Activated naive CD8-positive, alpha-beta T cell treated with anti-CD3 and anti-CD28 coated beads, Interleukin-2, amount 50 U/mL, for 24 hours (primary cell): ENCODE results near the gene MCC.
A peak's percentile ranks its signal among the peaks of the same experiment; 100 is the strongest.

Experiments used
- ATAC-seq: fragments of 150-1000 bp; cut with Tn5 transposase; one replicate; pipeline ENCODE4 v1.10.0; 2021
- DNase-seq: peaks from one replicate; pipeline ENCODE4 v3.0.0; 2021
- H3K27ac Mint-ChIP-seq: one replicate; pipeline ENCODE4 v1.8.0; 2021; ENCODE audit warnings: mild to moderate bottlenecking, mixed read lengths
- H3K27me3 Mint-ChIP-seq: one replicate; pipeline ENCODE4 v1.8.0; 2021; ENCODE audit warnings: mixed read lengths
- H3K36me3 Mint-ChIP-seq: one replicate; pipeline ENCODE4 v1.8.0; 2021; ENCODE audit warnings: low read depth, mixed read lengths
- H3K4me1 Mint-ChIP-seq: one replicate; pipeline ENCODE4 v1.8.0; 2021; ENCODE audit warnings: mixed read lengths
- H3K4me3 Mint-ChIP-seq: one replicate; pipeline ENCODE4 v1.8.0; 2021; ENCODE audit warnings: mild to moderate bottlenecking, moderate library complexity, mixed read lengths
- H3K9me3 Mint-ChIP-seq: one replicate; pipeline ENCODE4 v1.8.0; 2021; ENCODE audit warnings: mixed read lengths

The MCC gene

DNA sequence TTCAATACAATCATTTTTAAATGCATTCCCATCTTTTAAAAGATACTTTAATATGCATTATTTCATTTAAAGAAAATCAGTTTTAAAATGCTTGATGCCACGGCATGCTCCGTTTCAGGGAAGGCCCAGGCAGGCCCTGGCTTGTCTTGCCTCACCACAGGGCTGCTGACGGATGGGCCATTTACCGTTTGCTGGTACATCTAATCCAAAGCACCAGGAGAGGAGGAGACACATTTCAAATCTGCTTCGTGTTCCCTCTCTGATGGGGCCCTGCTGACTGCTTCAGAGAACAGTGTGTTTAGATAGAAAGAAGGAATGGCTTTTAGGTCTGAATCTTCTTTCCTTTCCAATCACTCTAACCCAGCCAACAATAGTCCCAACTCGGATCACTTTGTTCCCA, 326.4 kb downstream of the MCC start:
- H3K27ac Mint-ChIP-seq: no peak overlapping the region
- H3K4me1 Mint-ChIP-seq: peaks cover 16% of the 10 kb centered on the region
- no peaks in the 10 kb centered on the region for H3K36me3 Mint-ChIP-seq
- H3K27me3 Mint-ChIP-seq: no peaks in the 10 kb centered on the region
- ATAC-seq (no peak), DNase-seq (no peak)
- H3K4me3 Mint-ChIP-seq: no peak overlapping the region
- H3K9me3 Mint-ChIP-seq: no peaks in the 10 kb centered on the region

DNA sequence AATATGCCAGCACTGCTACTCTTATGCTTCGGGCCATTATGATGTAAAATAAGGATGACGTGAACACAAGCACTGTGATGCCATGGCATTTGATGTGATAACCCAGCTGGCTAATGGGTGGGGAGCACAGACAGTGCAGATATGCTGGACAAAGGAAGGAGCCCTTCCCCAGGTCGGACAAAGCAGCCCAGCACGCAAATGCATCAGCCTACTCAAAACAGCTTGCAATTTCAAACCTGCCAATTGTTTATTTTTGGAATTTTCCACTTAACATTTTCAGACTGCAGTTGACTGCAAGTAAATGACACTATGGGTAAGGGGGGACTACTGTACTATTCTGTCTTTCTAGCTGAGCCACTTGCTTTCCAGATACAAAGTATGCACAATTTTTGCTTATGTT, 330.4 kb downstream of the MCC start:
- ATAC-seq: no peak
- Mint-ChIP-seq H3K36me3 (no peaks in the 10 kb centered on the region), H3K4me1 (peaks cover 13% of the 10 kb centered on the region), H3K27ac (no peak overlapping the region), H3K27me3 (no peaks in the 10 kb centered on the region), H3K4me3 (no peak overlapping the region), H3K9me3 (no peaks in the 10 kb centered on the region)
- DNase-seq: no peak

DNA sequence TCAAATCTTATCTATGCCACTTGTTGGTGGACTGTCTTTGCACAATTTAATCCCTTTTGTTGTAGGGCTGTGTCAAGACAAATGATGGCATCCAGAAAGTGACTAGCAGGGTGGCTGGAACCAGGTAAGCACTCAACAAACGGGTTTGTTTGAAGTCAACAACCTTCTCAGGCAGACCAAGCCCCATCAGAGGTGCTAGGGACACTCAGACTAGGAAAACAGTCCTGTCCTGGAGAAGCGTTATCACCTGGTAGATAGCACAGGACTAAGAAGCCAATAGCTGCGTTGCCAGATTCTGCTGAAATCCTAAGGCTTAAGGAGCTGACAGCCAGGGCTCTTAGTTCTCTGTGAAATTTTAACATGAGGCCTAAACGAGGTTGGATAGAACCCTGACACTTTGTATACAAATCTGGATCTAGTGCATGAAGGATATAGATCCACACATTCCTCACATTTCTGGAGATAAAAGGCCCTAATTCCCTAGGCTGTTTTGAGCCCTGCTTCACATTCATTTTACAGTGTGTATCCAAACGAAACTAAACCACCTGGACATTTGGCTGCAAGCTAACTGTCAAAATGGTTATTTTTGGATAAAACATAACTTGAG, 331.9 kb downstream of the MCC start:
- Mint-ChIP-seq H3K27me3 (no peaks in the 10 kb centered on the region), H3K36me3 (no peaks in the 10 kb centered on the region), H3K4me3 (no peak overlapping the region), H3K27ac (no peak overlapping the region), H3K4me1 (peaks cover 9% of the 10 kb centered on the region), H3K9me3 (no peaks in the 10 kb centered on the region)
- ATAC-seq (no peak), DNase-seq (no peak)

DNA sequence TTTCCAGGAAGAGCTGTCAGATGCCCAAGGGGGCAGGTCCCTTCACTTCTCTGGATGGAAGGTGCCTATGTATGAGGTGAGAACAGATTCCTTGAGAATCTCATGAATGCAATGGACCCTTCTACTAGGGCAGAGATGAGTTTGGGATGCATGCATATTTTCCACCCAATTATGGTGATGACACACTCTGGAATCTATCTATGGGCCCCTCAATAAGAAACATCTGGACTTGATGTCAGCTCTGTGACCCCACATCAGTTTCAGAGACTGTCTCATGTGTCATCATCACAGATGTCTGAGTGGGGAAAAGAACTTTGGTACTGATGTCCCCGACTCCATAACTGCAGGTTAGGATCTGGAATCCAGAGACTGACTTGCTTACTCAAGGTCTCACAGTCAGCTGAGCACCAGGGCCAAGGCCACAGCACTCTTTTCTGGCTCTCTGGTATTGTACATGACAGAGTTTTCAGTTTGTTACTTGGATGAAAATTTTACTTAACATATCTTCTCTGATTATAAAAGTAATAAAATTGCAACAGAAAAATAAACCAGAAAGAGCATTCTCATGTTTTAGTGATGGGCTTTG, 334.6 kb downstream of the MCC start:
- no peak for DNase-seq
- H3K27ac Mint-ChIP-seq: no peak overlapping the region
- no peaks in the 10 kb centered on the region for H3K9me3 Mint-ChIP-seq
- no peak overlapping the region for H3K4me3 Mint-ChIP-seq
- H3K36me3 Mint-ChIP-seq: no peaks in the 10 kb centered on the region
- H3K27me3 Mint-ChIP-seq: no peaks in the 10 kb centered on the region
- peak; percentile 20 for ATAC-seq
- H3K4me1 Mint-ChIP-seq: peaks cover 9% of the 10 kb centered on the region

DNA sequence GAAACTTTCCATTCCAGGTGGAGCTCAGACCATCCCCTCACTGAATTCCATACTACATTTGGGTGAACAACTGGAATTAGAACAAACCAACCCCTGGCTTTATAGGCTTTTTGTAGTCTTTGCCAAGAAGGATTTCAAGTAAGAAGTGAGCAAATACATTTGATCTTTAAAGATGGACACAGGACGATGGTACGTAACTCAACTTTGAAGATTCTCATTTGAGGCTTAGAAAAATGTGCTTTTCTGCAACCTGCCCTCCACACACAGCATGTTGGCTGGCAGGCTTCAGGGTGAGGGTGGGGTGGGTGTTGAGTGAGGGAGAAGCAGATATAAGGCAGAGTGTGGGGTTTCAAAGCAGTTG, 335.9 kb downstream of the MCC start:
- Mint-ChIP-seq H3K36me3 (no peaks in the 10 kb centered on the region), H3K27ac (no peak overlapping the region), H3K9me3 (no peaks in the 10 kb centered on the region), H3K4me3 (no peak overlapping the region), H3K27me3 (no peaks in the 10 kb centered on the region), H3K4me1 (peaks cover 9% of the 10 kb centered on the region)
- ATAC-seq (no peak), DNase-seq (no peak)

DNA sequence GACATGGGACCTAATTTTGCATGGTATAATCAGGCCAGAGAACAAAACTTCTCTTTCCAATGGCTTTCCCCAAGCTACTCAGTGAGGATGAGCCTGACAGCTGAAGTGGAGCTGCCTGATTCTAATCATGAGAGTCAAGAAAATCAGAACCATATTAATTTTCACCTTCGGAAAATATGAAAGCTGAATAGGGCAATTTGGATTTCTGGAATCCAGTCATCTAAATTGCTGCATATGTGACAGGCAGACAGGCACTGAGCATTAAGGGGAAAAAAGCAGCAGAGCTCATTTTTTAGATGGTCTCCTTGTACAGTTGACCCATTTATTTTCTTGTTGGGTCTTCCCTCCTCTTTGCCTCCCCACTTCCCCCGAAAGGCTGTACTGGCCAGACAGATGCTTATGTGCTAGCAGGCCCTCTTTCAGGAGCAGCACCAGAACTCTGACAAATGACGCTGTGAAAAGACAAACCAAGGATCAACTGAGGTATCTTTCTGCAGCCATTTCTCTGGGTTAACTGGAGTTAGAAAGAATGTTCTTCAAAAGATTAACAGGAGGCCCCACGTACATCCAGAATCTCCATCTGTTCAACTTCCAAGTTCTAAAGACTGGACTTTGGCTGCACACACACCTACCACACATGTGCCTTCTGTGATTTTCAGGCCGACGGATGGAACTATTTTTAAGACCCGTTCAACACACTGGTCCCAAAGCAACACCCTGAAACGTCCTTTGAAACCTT, 336.4 kb downstream of the MCC start:
- Mint-ChIP-seq H3K9me3 (no peaks in the 10 kb centered on the region), H3K27ac (no peak overlapping the region), H3K36me3 (no peaks in the 10 kb centered on the region), H3K4me1 (peaks cover 9% of the 10 kb centered on the region), H3K4me3 (no peak overlapping the region), H3K27me3 (no peaks in the 10 kb centered on the region)
- no peak for ATAC-seq
- no peak for DNase-seq

DNA sequence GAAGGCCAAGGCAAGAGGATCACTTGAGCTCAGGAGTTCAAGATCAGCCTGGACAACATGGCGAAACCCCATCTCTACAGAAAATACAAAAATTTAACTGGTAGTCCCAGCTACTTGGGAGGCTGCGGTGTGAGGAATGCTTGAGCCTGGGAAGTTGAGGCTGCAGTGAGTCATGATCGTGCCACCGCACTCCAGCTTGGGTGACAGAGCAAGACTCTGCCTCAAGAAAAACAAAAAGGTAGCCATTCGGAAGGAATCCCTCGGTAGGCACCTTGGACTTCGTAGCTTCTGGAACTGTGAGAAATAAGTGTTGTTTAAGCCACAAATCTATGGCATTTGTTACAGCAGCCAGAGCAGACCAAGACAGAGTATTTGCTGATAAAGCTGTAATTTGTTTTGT, 337.4 kb downstream of the MCC start:
- Mint-ChIP-seq H3K4me1 (peaks cover 9% of the 10 kb centered on the region), H3K36me3 (no peaks in the 10 kb centered on the region), H3K9me3 (no peaks in the 10 kb centered on the region), H3K27ac (no peak overlapping the region), H3K27me3 (no peaks in the 10 kb centered on the region), H3K4me3 (no peak overlapping the region)
- ATAC-seq (no peak), DNase-seq (no peak)

DNA sequence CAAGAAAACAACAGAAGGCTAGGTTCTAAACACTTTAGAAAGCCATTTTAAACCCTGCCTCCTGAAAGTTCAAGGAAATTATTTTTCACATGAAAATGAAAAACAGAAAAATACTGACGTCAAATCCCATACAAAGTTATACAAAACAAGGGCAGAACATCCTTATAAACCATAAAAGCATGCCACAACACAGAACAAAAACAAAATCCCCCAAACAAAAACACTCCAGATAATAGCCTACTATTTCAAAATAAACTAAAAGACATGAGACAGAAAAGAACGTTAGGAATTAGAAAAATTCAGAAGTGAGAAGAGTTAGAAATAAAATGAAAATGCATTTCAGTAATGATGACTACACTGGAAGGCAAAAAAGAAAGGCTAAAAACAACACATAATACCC, 338.0 kb downstream of the MCC start:
- Mint-ChIP-seq H3K27me3 (no peaks in the 10 kb centered on the region), H3K4me1 (peaks cover 9% of the 10 kb centered on the region), H3K36me3 (no peaks in the 10 kb centered on the region), H3K4me3 (no peak overlapping the region), H3K9me3 (no peaks in the 10 kb centered on the region), H3K27ac (no peak overlapping the region)
- ATAC-seq (no peak), DNase-seq (no peak)

DNA sequence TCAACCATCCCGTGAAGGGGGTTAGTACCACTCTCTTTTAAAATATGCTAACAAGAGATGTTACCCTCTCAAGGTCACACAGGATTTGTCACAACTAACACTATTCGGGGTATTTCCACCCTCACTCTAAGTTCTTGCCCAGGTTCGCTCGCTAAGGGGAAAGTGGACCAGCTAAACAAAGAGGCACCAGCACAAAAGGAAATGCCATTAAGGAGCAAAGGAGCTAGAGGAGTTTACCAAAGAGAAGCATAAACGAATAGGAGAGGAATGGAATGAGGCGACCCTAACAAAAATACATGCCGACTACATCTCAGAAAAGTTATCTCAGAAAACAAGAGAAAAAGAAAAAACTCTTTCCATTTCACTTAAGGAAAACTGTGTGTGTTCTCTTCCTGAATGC, 340.7 kb downstream of the MCC start:
- no peaks in the 10 kb centered on the region for H3K27me3 Mint-ChIP-seq
- H3K27ac Mint-ChIP-seq: no peak overlapping the region

DNA sequence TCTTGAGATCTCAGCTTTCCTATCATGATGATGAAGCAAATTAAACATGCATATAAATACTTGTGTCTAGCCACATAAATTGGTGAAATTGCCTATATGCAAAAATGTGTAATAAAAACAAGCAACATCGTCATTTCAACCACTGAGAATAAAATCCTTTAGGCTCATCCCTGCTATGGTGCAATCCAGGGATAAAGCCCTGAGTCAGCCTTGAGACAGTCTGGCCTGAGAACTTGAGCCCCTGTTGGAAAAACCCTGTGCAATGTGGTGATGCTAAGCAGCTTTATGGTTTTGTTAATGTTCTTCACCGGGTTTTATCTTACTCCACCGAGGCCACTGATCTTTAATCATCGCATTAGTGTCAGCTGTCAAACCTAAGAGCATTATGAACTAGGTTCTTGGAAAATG, 341.1 kb downstream of the MCC start:
- Mint-ChIP-seq H3K4me1 (no peaks in the 10 kb centered on the region), H3K9me3 (no peaks in the 10 kb centered on the region), H3K27me3 (no peaks in the 10 kb centered on the region), H3K27ac (no peak overlapping the region), H3K36me3 (no peaks in the 10 kb centered on the region), H3K4me3 (no peak overlapping the region)
- ATAC-seq (no peak), DNase-seq (no peak)

More for the DNA sequence above, 340.7 kb downstream of the MCC start:
- no peak for DNase-seq
- ATAC-seq: no peak
- peaks cover 3% of the 10 kb centered on the region for H3K4me1 Mint-ChIP-seq
- H3K4me3 Mint-ChIP-seq: no peak overlapping the region
- H3K36me3 Mint-ChIP-seq: no peaks in the 10 kb centered on the region
- H3K9me3 Mint-ChIP-seq: no peaks in the 10 kb centered on the region

DNA sequence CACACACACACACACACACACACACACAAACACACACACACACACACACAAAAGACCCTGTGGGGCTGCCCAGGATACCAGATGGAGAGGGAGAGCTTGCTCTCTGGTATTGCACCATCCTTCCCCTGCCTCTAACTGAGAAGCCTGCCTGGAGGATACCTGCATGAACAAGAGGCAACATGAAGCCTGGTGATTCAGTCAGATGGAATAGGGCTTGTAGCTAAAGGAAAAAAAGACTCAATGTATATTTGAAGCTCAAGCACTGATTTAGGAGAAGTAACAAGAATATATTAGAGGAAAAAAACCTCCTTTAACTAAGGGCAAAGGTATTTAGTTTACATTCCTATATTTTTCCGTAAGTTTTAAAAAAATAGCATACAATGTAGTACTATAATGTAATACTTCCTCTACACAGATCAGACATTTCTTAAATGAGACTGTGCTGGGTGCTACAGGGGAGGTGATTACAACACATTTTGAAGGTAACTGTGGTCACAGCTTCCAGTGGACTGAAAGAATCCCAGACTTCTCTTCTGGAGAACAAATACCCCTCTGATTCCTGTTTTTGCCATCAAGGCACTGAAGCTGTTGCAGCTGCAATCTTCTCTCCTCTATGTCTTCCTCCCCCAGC, 342.4 kb downstream of the MCC start:
- Mint-ChIP-seq H3K27me3 (no peaks in the 10 kb centered on the region), H3K9me3 (no peaks in the 10 kb centered on the region), H3K27ac (no peak overlapping the region), H3K4me1 (no peaks in the 10 kb centered on the region), H3K36me3 (no peaks in the 10 kb centered on the region), H3K4me3 (no peak overlapping the region)
- DNase-seq (no peak), ATAC-seq (no peak)

DNA sequence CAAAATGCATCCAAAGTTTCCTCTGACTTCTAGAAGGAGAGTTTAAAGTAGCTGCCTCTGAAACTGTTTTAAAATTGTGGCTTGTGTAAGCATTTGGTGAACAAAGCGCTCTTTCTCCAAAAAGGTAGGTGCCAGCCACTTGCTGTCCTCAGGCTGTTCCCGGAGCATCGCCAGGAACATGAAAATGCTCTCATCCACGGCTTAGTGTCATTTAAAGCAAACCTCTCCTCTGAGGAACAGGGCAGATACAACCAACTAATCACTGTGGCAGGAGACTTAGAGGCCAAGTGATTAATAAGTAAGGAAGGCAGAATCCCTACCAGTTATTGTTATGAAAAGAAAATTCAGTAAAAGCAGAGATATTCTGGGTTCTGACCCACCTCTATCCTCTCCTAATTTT, 346.1 kb downstream of the MCC start:
- Mint-ChIP-seq H3K27ac (no peak overlapping the region), H3K36me3 (no peaks in the 10 kb centered on the region), H3K9me3 (no peaks in the 10 kb centered on the region), H3K4me1 (no peaks in the 10 kb centered on the region), H3K4me3 (no peak overlapping the region), H3K27me3 (no peaks in the 10 kb centered on the region)
- ATAC-seq (no peak), DNase-seq (no peak)

DNA sequence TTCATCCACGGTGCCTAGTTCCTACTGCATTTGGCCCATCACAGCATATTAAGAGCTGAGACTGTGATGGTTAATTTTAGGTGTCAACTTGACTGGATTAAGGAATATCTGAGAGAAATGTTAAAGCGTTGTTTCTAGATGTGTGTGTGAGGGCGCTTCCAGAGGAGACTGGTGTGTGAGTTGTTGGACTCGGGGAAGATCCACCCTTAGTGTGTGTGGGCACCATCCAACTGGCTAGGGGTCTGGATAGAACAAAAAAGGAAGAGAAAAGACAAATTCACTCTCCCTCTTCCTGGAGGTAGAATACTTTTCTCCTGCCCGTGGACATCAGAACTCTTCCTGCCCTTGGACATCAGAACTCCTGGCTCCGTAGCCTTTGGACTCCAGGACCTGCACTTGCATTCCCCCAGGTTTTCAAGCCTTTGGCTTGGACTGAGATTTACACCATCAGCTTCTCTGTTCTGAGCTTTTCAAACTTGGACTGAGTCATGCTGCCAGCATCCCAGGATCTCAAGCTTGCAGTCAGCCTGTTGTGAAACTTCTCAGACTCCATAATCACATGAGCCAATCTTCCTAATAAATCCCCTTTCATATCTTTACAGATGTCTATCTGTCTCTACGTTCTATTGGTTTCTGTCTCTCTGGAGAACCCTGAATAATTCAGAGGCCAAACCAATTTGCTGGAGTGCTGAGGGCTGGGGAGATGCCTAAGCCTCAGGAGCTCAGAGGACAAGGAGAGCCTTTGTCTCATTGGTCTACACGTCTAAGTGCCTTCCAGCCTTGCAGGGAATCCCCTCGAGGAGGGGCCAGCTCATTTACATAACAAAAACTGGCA, 347.2 kb downstream of the MCC start:
- ATAC-seq (no peak), DNase-seq (no peak)
- H3K9me3 Mint-ChIP-seq: no peaks in the 10 kb centered on the region

DNA sequence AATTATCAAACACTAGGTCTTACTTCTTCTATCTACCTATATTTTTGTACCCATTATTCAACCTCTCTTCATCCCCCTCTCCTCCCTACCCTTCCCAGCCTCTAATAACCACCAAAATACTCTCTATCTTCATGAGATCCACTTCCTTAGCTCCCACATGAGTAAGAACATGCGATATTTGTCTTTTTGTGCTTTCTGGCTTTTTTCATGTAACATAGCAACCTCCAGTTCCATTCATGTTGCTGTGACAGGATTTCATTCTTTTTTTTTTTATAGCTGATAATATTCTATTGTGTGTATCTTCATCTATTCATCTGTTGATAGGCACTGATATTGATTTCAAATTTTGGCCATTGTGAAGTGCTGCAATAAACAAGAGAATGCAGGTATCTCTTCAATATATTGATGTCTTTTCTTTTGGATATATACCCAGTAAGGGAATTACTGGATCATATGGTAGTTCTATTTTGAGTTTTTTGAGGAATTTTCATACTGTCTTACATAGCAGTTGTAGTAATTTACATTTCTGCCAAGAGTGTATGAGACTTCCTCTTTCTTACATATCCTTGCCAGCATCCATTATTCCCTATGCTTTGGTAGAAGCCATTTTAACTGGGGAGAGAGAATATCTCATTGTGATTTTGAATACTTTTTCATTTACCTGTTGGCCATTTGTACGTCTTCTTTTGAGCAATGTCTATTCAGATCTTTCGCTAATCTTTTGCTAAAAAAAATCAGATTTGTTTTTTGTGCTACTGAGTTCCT, 354.9 kb downstream of the MCC start:
- no peaks in the 10 kb centered on the region for H3K36me3 Mint-ChIP-seq
- DNase-seq (no peak), ATAC-seq (no peak)
- H3K4me3 Mint-ChIP-seq: no peak overlapping the region
- no peaks in the 10 kb centered on the region for H3K4me1 Mint-ChIP-seq
- H3K27me3 Mint-ChIP-seq: no peaks in the 10 kb centered on the region
- H3K9me3 Mint-ChIP-seq: no peaks in the 10 kb centered on the region
- H3K27ac Mint-ChIP-seq: no peak overlapping the region

More for the DNA sequence above, 347.2 kb downstream of the MCC start:
- H3K27me3 Mint-ChIP-seq: no peaks in the 10 kb centered on the region
- no peaks in the 10 kb centered on the region for H3K4me1 Mint-ChIP-seq
- no peak overlapping the region for H3K27ac Mint-ChIP-seq
- no peak overlapping the region for H3K4me3 Mint-ChIP-seq
- H3K36me3 Mint-ChIP-seq: no peaks in the 10 kb centered on the region
